Naive thymus-derived CD4-positive, alpha-beta T cell (primary cell): Measurements from ENCODE around the gene GAL3ST1. TPM values are rescaled to one million over a fixed set of nuclear protein-coding genes. Genes with fewer than 3 reads are reported as not detected.

Experiments used
- ATAC-seq: fragments of 150-1000 bp; cut with Tn5 transposase; 2 replicates; pipeline ENCODE4 v1.10.0; 2021; ENCODE audit warnings: mild to moderate bottlenecking, moderate library complexity
- CTCF ChIA-PET: fragments of 350-600 bp; sonication (Branson Sonifier 250); formaldehyde crosslinking; loops from one replicate; lab custom pipeline; 2021; ENCODE audit warnings: antibody characterized with exemption; lab: Charles Lee
- POLR2A ChIA-PET: fragments of 350-600 bp; sonication (Branson Sonifier 250); formaldehyde crosslinking; loops from one replicate; lab custom pipeline; 2021; ENCODE audit warnings: antibody characterized with exemption, inconsistent platforms; lab: Charles Lee
- DNase-seq, 9 donors: peaks; one replicate each; pipeline versions ENCODE4 v3.0.0 to v3.0.0-alpha.2; 2020 to 2022; ENCODE audit warnings: mixed read lengths in 1 of 9
- H3K27ac ChIP-seq: one replicate; pipeline ENCODE4 v1.7.0; 2013; ENCODE audit warnings: mild to moderate bottlenecking, low read depth, low read length, moderate library complexity
- H3K27me3 ChIP-seq, 2 donors: one replicate each; pipeline ENCODE4 v1.7.0; 2013; ENCODE audit warnings: low read length in 2 of 2, mild to moderate bottlenecking in 2 of 2, moderate library complexity in 2 of 2; ENCODE audit not compliant: control insufficient read depth in 2 of 2, insufficient read depth in 2 of 2
- H3K36me3 ChIP-seq, 3 experiments: 1 replicate in 2 of 3; 2 replicates in 1 of 3; pipeline ENCODE4 v1.7.0; 2013; ENCODE audit warnings: low read length in 3 of 3, mild to moderate bottlenecking in 3 of 3, moderate library complexity in 1 of 3; ENCODE audit not compliant: insufficient read depth in 3 of 3, control insufficient read depth in 2 of 3
- H3K4me1 ChIP-seq, 2 donors: one replicate each; pipeline ENCODE4 v1.7.0; 2013; ENCODE audit warnings: low read length in 2 of 2, mild to moderate bottlenecking in 2 of 2, moderate library complexity in 1 of 2; ENCODE audit not compliant: control insufficient read depth in 2 of 2, insufficient read depth in 2 of 2
- H3K4me3 ChIP-seq: 2 replicates; pipeline ENCODE4 v1.7.0; 2013; ENCODE audit warnings: mild to moderate bottlenecking, low read length
- H3K9me3 ChIP-seq, 3 experiments: 1 replicate in 2 of 3; 2 replicates in 1 of 3; pipeline ENCODE4 v1.7.0; 2013; ENCODE audit warnings: low read length in 3 of 3; ENCODE audit not compliant: control insufficient read depth in 2 of 3
- H3K27ac Mint-ChIP-seq, 9 donors: one replicate each; pipeline ENCODE4 v1.8.0; 2020 to 2022; ENCODE audit warnings: mixed read lengths in 9 of 9, mild to moderate bottlenecking in 8 of 9, moderate library complexity in 5 of 9, inconsistent platforms in 2 of 9
- H3K27me3 Mint-ChIP-seq, 5 donors: one replicate each; pipeline ENCODE4 v1.8.0; 2021 to 2022; ENCODE audit warnings: mixed read lengths in 5 of 5, mild to moderate bottlenecking in 1 of 5
- H3K36me3 Mint-ChIP-seq, 5 donors: one replicate each; pipeline ENCODE4 v1.8.0; 2020 to 2022; ENCODE audit warnings: mixed read lengths in 5 of 5, mild to moderate bottlenecking in 3 of 5, inconsistent platforms in 1 of 5
- H3K4me1 Mint-ChIP-seq, 7 donors: one replicate each; pipeline ENCODE4 v1.8.0; 2020 to 2022; ENCODE audit warnings: mixed read lengths in 7 of 7, mild to moderate bottlenecking in 3 of 7, inconsistent platforms in 1 of 7
- H3K4me3 Mint-ChIP-seq, 10 donors: one replicate each; pipeline ENCODE4 v1.8.0; 2020 to 2022; ENCODE audit warnings: mild to moderate bottlenecking in 10 of 10, mixed read lengths in 10 of 10, moderate library complexity in 6 of 10, inconsistent platforms in 2 of 10
- H3K9me3 Mint-ChIP-seq, 11 donors: one replicate each; pipeline ENCODE4 v1.8.0; 2020 to 2022; ENCODE audit warnings: mixed read lengths in 11 of 11, mild to moderate bottlenecking in 4 of 11, inconsistent platforms in 1 of 11, moderate library complexity in 1 of 11
- intact Hi-C, 2 donors: fragments of 100-400 bp; cut with micrococcal nuclease; formaldehyde crosslinking; loops; one replicate each; pipeline ENCODE4 v1.15.1; 2023
- polyA plus RNA-seq, 2 donors: library from polyadenylated mRNA; unstranded; fragments of 300-500 nt; fragmentation: Illumina TruSeq; gene quantifications; one replicate each; pipeline ENCODE4 v1.2.3, GENCODE V29; 2021
- total RNA-seq, 6 experiments: library from RNA in 5 of 6; stranded (reverse) in 5 of 6; gene quantifications; 1 replicate in 5 of 6; 2 replicates in 1 of 6; pipeline ENCODE4 v1.2.3 and lab custom pipeline; 2021 to 2026

GAL3ST1 gene
- total and polyA plus RNA-seq, 7 experiments from 2014 or later: 0.21 to 4.8 (median 2.4) TPM; not detected in 2

DNA sequence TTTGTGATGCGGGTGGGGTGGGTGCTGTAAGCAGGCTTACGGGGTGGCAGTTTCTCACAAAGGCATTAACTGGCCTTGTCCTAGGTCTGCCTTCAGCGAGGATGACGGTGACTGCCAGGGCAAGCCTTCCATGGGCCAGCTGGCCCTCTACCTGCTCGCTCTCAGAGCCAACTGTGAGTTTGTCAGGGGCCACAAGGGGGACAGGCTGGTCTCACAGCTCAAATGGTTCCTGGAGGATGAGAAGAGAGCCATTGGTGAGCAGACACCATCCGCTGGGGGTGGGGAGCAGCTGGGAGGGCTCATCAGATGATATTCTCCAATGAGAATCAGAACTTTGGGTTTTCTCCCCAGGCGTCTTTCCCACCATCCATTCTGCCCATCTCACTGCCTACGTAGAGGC lies 38.3 kb upstream of the GAL3ST1 start:
- DNase-seq: no peak
- Mint-ChIP-seq H3K27ac (no peak overlapping the region), H3K27me3 (no peaks in the 10 kb centered on the region), H3K9me3 (no peaks in the 10 kb centered on the region), H3K4me3 (no peak overlapping the region), H3K4me1 (peaks cover 0 to 32% (median under 1%) of the 10 kb centered on the region in 7 donors), H3K36me3 (peaks cover 0 to 3% (median 0%) of the 10 kb centered on the region in 5 donors)
- Histone ChIP-seq H3K27me3 (no peaks in the 10 kb centered on the region), H3K4me3 (no peak overlapping the region), H3K27ac (no peak overlapping the region), H3K9me3 (no peaks in the 10 kb centered on the region), H3K36me3 (no peaks in the 10 kb centered on the region), H3K4me1 (no peaks in the 10 kb centered on the region)
- POLR2A ChIA-PET: no interaction called here
- ATAC-seq: no peak
- CTCF ChIA-PET: no interaction called here
- intact Hi-C loops: no loop called here

DNA sequence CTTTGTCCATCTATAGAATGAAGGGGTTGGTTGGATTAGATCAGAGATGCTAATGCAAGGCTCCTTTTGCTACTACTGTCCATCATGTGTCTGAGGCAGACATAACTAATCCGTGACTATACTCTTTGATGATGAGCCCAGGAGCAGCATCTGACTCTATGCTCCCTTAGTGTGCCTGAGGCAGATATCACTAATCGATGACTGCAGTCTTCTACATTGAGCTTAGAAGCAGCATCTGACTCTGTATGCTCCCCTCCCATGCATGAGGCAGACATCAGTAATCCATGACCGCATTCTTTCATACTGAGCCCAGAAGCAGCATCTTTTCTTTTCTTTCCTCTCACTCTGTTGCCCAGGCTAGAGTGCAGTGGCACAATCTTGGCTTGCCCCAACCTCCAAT lies 36.7 kb upstream of the GAL3ST1 start:
- ATAC-seq (no peak), DNase-seq (no peak)
- Histone ChIP-seq H3K9me3 (no peaks in the 10 kb centered on the region), H3K27me3 (no peaks in the 10 kb centered on the region), H3K4me3 (no peak overlapping the region), H3K4me1 (peaks cover 0 to 6% of the 10 kb centered on the region in 2 donors), H3K27ac (no peak overlapping the region), H3K36me3 (no peaks in the 10 kb centered on the region)
- POLR2A ChIA-PET: no interaction called here
- H3K4me3 Mint-ChIP-seq: no peak overlapping the region
- CTCF ChIA-PET: no interaction called here
- no peaks in the 10 kb centered on the region for H3K27me3 Mint-ChIP-seq
- no peaks in the 10 kb centered on the region for H3K36me3 Mint-ChIP-seq
- H3K4me1 Mint-ChIP-seq: peaks cover 9 to 47% (median 14%) of the 10 kb centered on the region in 7 donors
- intact Hi-C loops: no loop called here
- no peak overlapping the region for H3K27ac Mint-ChIP-seq
- no peaks in the 10 kb centered on the region for H3K9me3 Mint-ChIP-seq

DNA sequence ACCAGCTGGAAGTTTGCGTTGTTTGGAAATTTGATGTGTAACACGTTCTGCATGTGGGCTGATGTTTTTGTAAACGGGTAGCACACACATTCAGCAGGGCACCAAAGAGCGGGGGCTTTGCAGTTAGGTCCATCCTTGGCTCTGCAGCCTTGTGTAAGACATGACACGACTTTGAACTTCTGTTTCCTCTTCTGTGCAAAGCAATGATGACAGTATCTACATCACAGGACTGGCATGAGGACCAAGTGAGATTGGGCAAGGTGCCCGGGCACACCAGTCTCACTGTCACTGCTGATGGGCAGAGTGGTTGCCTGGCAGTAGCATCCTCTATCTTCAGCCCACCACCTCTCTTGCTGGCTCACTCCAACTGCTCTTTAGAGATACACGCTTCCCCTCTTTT lies 35.8 kb upstream of the GAL3ST1 start:
- Mint-ChIP-seq H3K27me3 (no peaks in the 10 kb centered on the region), H3K9me3 (no peaks in the 10 kb centered on the region), H3K4me1 (peaks cover 14 to 56% (median 23%) of the 10 kb centered on the region in 7 donors), H3K4me3 (peak overlapping the region in 1 of 10 donors; percentile 18), H3K27ac (peak overlapping the region in 1 of 9 donors; percentile 41), H3K36me3 (no peaks in the 10 kb centered on the region)
- ChIA-PET CTCF (no interaction called here), POLR2A (no interaction called here)
- intact Hi-C loops: no loop called here
- H3K27ac ChIP-seq: no peak overlapping the region
- DNase-seq (no peak), ATAC-seq (peak; percentile 59)
- H3K4me3 ChIP-seq: no peak overlapping the region
- peaks cover 0 to 6% of the 10 kb centered on the region in 2 donors for H3K4me1 ChIP-seq
- H3K36me3 ChIP-seq: no peaks in the 10 kb centered on the region
- H3K27me3 ChIP-seq: no peaks in the 10 kb centered on the region
- H3K9me3 ChIP-seq: no peaks in the 10 kb centered on the region

DNA sequence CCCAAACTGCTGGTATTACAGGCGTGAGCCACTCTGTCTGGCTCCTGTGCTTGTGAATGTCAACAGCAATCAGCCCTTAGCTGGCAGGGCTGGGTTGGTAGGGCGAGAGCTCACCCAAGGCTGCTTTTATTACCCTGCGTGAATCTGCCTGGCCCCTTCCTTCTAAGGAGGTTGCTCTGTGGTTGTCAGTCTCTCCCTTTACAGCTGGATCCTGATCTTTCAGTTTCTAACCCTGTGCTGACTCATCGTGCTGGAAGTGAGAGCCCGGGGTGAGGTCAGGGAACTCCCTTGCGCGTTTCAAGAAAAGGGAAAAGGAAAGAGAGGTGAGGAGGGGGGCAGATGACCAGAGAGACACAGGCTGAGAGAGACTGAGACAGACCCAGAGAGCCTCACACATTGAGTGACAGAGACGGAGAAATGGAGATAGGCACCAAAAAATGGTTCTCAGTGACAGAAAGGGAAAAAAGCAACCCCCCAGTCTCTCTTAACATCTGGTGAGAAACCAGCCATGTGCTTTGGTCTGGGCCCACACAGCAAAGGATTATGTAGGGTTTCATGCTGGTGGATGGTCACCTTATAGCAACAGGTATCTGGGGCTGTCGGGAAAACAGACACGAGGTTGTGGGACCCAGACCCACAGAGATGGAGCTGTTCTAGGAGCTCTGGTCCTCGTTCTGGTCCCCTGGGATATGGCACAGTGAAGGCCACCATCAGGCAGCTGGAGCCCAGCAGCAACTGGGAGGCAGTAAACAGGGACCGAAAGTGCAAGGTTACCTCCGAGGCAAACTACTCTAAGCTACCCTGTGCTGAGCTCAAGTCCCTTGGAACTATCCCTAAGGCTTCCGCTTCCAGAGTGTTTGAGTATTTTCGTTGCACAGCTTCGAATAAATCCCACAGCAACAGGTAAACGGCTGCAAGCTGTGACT lies 35.1 kb upstream of the GAL3ST1 start:
- Mint-ChIP-seq H3K36me3 (no peaks in the 10 kb centered on the region), H3K9me3 (no peaks in the 10 kb centered on the region), H3K27me3 (no peaks in the 10 kb centered on the region), H3K27ac (peak overlapping the region in 1 of 9 donors; percentile 75), H3K4me3 (peak overlapping the region in 3 of 10 donors; percentile 13 to 59 (median 58)), H3K4me1 (peaks cover 14 to 57% (median 24%) of the 10 kb centered on the region in 7 donors)
- H3K9me3 ChIP-seq: no peaks in the 10 kb centered on the region
- peak in 1 of 9 donors; percentile 51 for DNase-seq
- ATAC-seq: peak; percentile 68
- H3K36me3 ChIP-seq: no peaks in the 10 kb centered on the region
- no peak overlapping the region for H3K27ac ChIP-seq
- ChIA-PET POLR2A (interaction anchor here (0.6 kb wide), 1 partner anchor 1019 kb away, joined by 3 read pairs; no protein-coding TSS in a partner anchor), CTCF (no interaction called here)
- H3K4me3 ChIP-seq: no peak overlapping the region
- H3K27me3 ChIP-seq: no peaks in the 10 kb centered on the region
- H3K4me1 ChIP-seq: peaks cover 0 to 6% of the 10 kb centered on the region in 2 donors
- intact Hi-C loops: no loop called here

DNA sequence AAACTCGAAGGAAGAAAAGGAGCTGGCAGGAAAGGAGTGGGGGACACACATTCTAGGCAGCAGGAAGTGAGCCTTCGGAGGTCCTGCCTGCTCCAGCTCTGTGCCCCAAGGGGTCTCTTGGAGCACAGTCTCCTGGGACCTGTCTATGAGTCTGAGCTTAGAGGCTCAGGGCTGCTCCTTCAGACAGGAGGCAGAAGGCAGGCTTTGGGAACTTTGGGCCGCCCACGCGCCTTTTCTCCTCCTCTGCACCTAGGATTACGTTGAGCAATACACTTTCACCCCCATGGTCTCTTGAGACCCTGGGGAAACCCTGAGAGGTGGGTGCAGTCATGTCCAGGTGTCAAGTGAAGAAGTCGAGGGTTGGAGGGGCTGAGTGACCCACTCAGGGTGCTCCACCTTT lies 33.5 kb upstream of the GAL3ST1 start:
- H3K4me3 Mint-ChIP-seq: peak overlapping the region in 6 of 10 donors; percentile 37 to 95 (median 88)
- no peak overlapping the region for H3K27ac Mint-ChIP-seq
- peaks cover 0 to 6% of the 10 kb centered on the region in 2 donors for H3K4me1 ChIP-seq
- intact Hi-C loops: loop anchor here (1.0 to 2.0 kb wide), 2 partner anchors 15 to 16 kb away; no protein-coding TSS in a partner anchor
- no peaks in the 10 kb centered on the region for H3K36me3 ChIP-seq
- POLR2A ChIA-PET: interaction anchor here (1.4 to 2.2 kb wide), 2 partner anchors 16 to 27 kb away, joined by 5 to 8 read pairs; partner anchors contain the start of genes PES1 and SLC35E4
- H3K4me1 Mint-ChIP-seq: peaks cover 14 to 57% (median 25%) of the 10 kb centered on the region in 7 donors
- no peak for DNase-seq
- no peaks in the 10 kb centered on the region for H3K27me3 Mint-ChIP-seq
- ATAC-seq: no peak
- no peak overlapping the region for H3K4me3 ChIP-seq
- no peaks in the 10 kb centered on the region for H3K9me3 ChIP-seq
- H3K27me3 ChIP-seq: no peaks in the 10 kb centered on the region
- no peak overlapping the region for H3K27ac ChIP-seq
- no peaks in the 10 kb centered on the region for H3K9me3 Mint-ChIP-seq
- CTCF ChIA-PET: no interaction called here
- no peaks in the 10 kb centered on the region for H3K36me3 Mint-ChIP-seq

DNA sequence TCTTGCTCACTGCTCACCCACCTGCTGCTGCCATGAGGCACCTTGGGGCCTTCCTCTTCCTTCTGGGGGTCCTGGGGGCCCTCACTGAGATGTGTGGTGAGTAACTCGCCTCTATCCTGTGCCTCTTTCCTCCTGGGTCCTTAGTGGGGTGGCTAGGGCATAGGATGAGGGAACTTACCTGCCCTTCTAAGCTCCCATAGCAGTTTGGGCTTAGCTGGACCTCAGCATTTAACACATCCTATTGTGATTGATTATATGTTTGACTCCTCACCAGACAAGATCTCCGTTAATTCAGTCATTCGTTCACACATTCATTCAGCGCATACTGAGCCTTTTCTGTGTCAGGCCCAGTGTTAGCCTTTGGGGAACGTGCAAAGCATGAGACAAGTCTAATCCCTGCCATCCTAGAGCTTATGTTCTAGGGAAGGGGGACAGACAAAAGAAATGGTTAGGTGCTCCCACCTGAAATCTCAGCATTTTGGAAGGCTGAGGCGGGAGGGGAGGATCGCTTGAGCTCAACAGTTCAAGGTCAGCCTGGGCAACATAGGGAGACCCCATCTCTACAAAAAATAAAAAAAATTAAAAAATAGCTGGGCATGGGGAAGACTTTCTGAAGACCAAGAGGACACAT lies 33.0 kb upstream of the GAL3ST1 start:
- no peak for DNase-seq
- peak overlapping the region; percentile 75 to 95 (median 90) for H3K4me3 Mint-ChIP-seq
- Histone ChIP-seq H3K27me3 (no peaks in the 10 kb centered on the region), H3K27ac (peak overlapping the region; percentile 56), H3K4me1 (peaks cover 0 to 6% of the 10 kb centered on the region in 2 donors), H3K9me3 (no peaks in the 10 kb centered on the region), H3K36me3 (no peaks in the 10 kb centered on the region), H3K4me3 (peak overlapping the region; percentile 81)
- H3K4me1 Mint-ChIP-seq: peaks cover 17 to 57% (median 25%) of the 10 kb centered on the region in 7 donors
- H3K9me3 Mint-ChIP-seq: no peaks in the 10 kb centered on the region
- peak overlapping the region in 8 of 9 donors; percentile 47 to 86 (median 63) for H3K27ac Mint-ChIP-seq
- CTCF ChIA-PET: no interaction called here
- POLR2A ChIA-PET: interaction anchor here (1.4 to 2.2 kb wide), 2 partner anchors 16 to 28 kb away, joined by 5 to 8 read pairs; partner anchors contain the start of genes PES1 and SLC35E4
- ATAC-seq: no peak
- no peaks in the 10 kb centered on the region for H3K27me3 Mint-ChIP-seq
- H3K36me3 Mint-ChIP-seq: no peaks in the 10 kb centered on the region
- intact Hi-C loops: loop anchor here (1.0 to 2.0 kb wide), 2 partner anchors 15 kb away; no protein-coding TSS in a partner anchor
